HepG2 (cell line): ENCODE measurements around the gene RFXANK. TPM values are rescaled to one million over a fixed set of nuclear protein-coding genes. Genes with fewer than 3 reads are reported as not detected.

Experiments used
- ATAC-seq: fragments of 200-7000 bp; cut with Tn5 transposase; 3 replicates; pipeline ENCODE4 v1.9.1; 2020; ENCODE audit warnings: mild to moderate bottlenecking, moderate library complexity
- BruUV-seq: library from RNA; stranded (reverse); fragments of 400-500 nt; replicated peaks from 2 replicates; lab custom pipeline; 2021; lab: Mats Ljungman, UMichigan
- CTCF ChIA-PET: fragments of 300-600 bp; formaldehyde crosslinking; extraction: SDS; loops from one replicate; lab custom pipeline; 2021; ENCODE audit warnings: low total read pairs, inconsistent platforms, low intra/inter-chr PET ratio; lab: Yijun Ruan, JAX
- POLR2A ChIA-PET: fragments of 350-600 bp; sonication (Branson Sonifier 250); formaldehyde crosslinking; loops from one replicate; lab custom pipeline; 2020; ENCODE audit warnings: antibody characterized with exemption, inconsistent platforms; lab: Yijun Ruan, JAX
- DNase-seq: peaks from one replicate; pipeline ENCODE4 v3.0.0-alpha.2; 2015; ENCODE audit warnings: low spot score
- FAIRE-seq: peaks from 3 replicates; lab custom pipeline; 2011; peaks lifted over from hg19 to GRCh38; lab: Jason Lieb, UNC
- H2AFZ ChIP-seq: one replicate; pipeline ENCODE4 v1.6.1; 2011; ENCODE audit warnings: low read length, inconsistent platforms
- H3K27ac ChIP-seq: fragments of 300-600 bp; 3 replicates; pipeline ENCODE4 v1.8.0; 2011; ENCODE audit warnings: mixed run types, mild to moderate bottlenecking, mixed read lengths, low read length, inconsistent platforms; ENCODE audit not compliant: insufficient read depth; ENCODE audit errors: extremely low read length
- H3K27me3 ChIP-seq, 2 experiments: fragments of 200-600 bp in 1 of 2; 2 replicates in 1 of 2; 3 replicates in 1 of 2; pipeline versions ENCODE4 v1.6.0 to v1.8.0; 2011; ENCODE audit warnings: low read length in 2 of 2, mild to moderate bottlenecking in 2 of 2, moderate library complexity in 2 of 2, inconsistent platforms in 1 of 2; ENCODE audit not compliant: insufficient read depth in 2 of 2, control insufficient read depth in 1 of 2
- H3K36me3 ChIP-seq, 2 experiments: fragments of 200-600 bp in 1 of 2; replicated peaks in 1 of 2; 2 replicates in 1 of 2; 3 replicates in 1 of 2; pipeline versions ENCODE4 v1.5.1 to v1.8.0; 2011; ENCODE audit warnings: low read length in 2 of 2, inconsistent platforms in 1 of 2; ENCODE audit not compliant: insufficient read depth in 2 of 2, control insufficient read depth in 1 of 2
- H3K4me1 ChIP-seq: 2 replicates; pipeline ENCODE4 v1.5.1; 2012; ENCODE audit warnings: low read length, inconsistent platforms; ENCODE audit not compliant: insufficient read depth
- H3K4me2 ChIP-seq: 2 replicates; pipeline ENCODE4 v1.6.0; 2011; ENCODE audit warnings: low read depth, low read length, inconsistent platforms
- H3K4me3 ChIP-seq, 3 experiments: fragments of 200-600 bp in 1 of 3; sonication (generic), shearing (Covaris generic) in 1 of 3; replicated peaks in 1 of 3; 2 replicates each; pipeline ENCODE4 v1.5.1; 2011 to 2016; ENCODE audit warnings: low read length in 3 of 3, inconsistent platforms in 2 of 3, low read depth in 2 of 3, mild to moderate bottlenecking in 2 of 3, control low read depth in 1 of 3, mixed read lengths in 1 of 3; ENCODE audit not compliant: insufficient read depth in 1 of 3
- H3K79me2 ChIP-seq: one replicate; pipeline ENCODE4 v1.6.1; 2011; ENCODE audit warnings: low read length, inconsistent platforms; ENCODE audit not compliant: insufficient read depth
- H3K9ac ChIP-seq: 2 replicates; pipeline ENCODE4 v1.6.0; 2011; ENCODE audit warnings: mild to moderate bottlenecking, low read depth, low read length, inconsistent platforms; ENCODE audit not compliant: insufficient read depth
- H3K9me3 ChIP-seq: 2 replicates; pipeline ENCODE4 v1.5.1; 2012; ENCODE audit warnings: mild to moderate bottlenecking, low read length
- H4K20me1 ChIP-seq: 2 replicates; pipeline ENCODE4 v1.6.0; 2011; ENCODE audit warnings: inconsistent platforms, mild to moderate bottlenecking, low read length, moderate library complexity; ENCODE audit not compliant: insufficient read depth
- ARNT ChIP-seq: fragments of 450-650 bp; IDR thresholded peaks from 2 replicates; pipeline ENCODE4 v1.6.1; 2017
- CBX1 ChIP-seq: IDR thresholded peaks from one replicate; pipeline ENCODE4 v1.6.1; 2016; ENCODE audit warnings: antibody characterized with exemption, low read depth
- DDIT3 ChIP-seq: sonication (generic); formaldehyde crosslinking; IDR thresholded peaks from 2 replicates; pipeline ENCODE4 v1.4.0; 2020; ENCODE audit warnings: mild to moderate bottlenecking, missing genetic modification reagents
- DR1 ChIP-seq: sonication (generic); formaldehyde crosslinking; IDR thresholded peaks from 2 replicates; pipeline ENCODE4 v1.8.0; 2021; ENCODE audit warnings: mild to moderate bottlenecking, missing genetic modification reagents, inconsistent platforms
- KDM5A ChIP-seq: fragments of 200-600 bp; sonication (generic); IDR thresholded peaks from 2 replicates; pipeline ENCODE4 v1.7.0; 2018; ENCODE audit warnings: antibody characterized with exemption, mild to moderate bottlenecking, low read length, borderline replicate concordance
- MAFF ChIP-seq: IDR thresholded peaks from 2 replicates; pipeline ENCODE4 v1.6.1; 2011; ENCODE audit warnings: low read depth, low read length, improper control_type of control experiment
- SATB2 ChIP-seq: sonication (generic); formaldehyde crosslinking; IDR thresholded peaks from 2 replicates; pipeline ENCODE4 v1.5.0; 2020; ENCODE audit warnings: missing genetic modification reagents
- TBX3 ChIP-seq: fragments of 450-650 bp; IDR thresholded peaks from 2 replicates; pipeline ENCODE4 v1.6.1; 2017; ENCODE audit warnings: antibody characterized with exemption, mild to moderate bottlenecking, inconsistent platforms, borderline replicate concordance
- TFDP2 ChIP-seq: sonication (generic); formaldehyde crosslinking; IDR thresholded peaks from 2 replicates; pipeline ENCODE4 v1.4.0; 2020; ENCODE audit warnings: missing genetic modification reagents
- TGIF2 ChIP-seq: IDR thresholded peaks from 2 replicates; pipeline ENCODE4 v1.6.1; 2016; ENCODE audit warnings: control low read depth, missing compliant biosample characterization
- ZNF652 ChIP-seq: IDR thresholded peaks from 2 replicates; pipeline ENCODE4 v1.6.1; 2016; ENCODE audit warnings: low read depth, borderline replicate concordance
- ZNF788 ChIP-seq: sonication (generic); formaldehyde crosslinking; IDR thresholded peaks from 2 replicates; pipeline ENCODE4 v1.5.0; 2020; ENCODE audit warnings: mild to moderate bottlenecking, missing genetic modification reagents, borderline replicate concordance
- WGBS: methylation state at CpG from one replicate; pipeline ENCODE4 v1.1.6; 2017; ENCODE audit warnings: low lambda C conversion rate; 5-methylcytosine and 5-hydroxymethylcytosine counted together
- in situ Hi-C: cut with HindIII; loops from 2 replicates; pipeline ENCODE4 v1.10.0; 2017; ENCODE audit warnings: low pct_unique_long_range_greater_than_20kb; ENCODE audit not compliant: extremely low pct_ligation_motif_present
- intact Hi-C: fragments of 100-400 bp; cut with micrococcal nuclease; formaldehyde crosslinking; loops from one replicate; pipeline ENCODE4 v1.10.0; 2022; ENCODE audit not compliant: unreplicated experiment
- polyA plus RNA-seq, 8 experiments: library from polyadenylated mRNA; depleted of rRNA in 3 of 8; stranded (reverse) in 7 of 8; unstranded in 1 of 8; fragments of >200 nt; fragmentation: Illumina TruSeq in 4 of 8; extraction: Trizol in 4 of 8; gene quantifications; 2 replicates each; pipeline versions ENCODE4 v1.2.1 to v1.2.3, GENCODE V29; 2011 to 2016; ENCODE audit warnings: low read depth in 4 of 8, missing spikeins in 1 of 8, mixed read lengths in 1 of 8; ENCODE audit not compliant: insufficient read depth in 1 of 8
- total RNA-seq, 5 experiments: library from RNA; depleted of rRNA; stranded (reverse); fragments of >200 nt; fragmentation: Illumina TruSeq; extraction: Trizol; gene quantifications; 2 replicates each; pipeline ENCODE4 v1.2.3, GENCODE V29; 2016; ENCODE audit warnings: low read depth in 1 of 5
- TF ChIP-seq, protein P1 (sequence below): sonication (generic); formaldehyde crosslinking; IDR thresholded peaks from 2 replicates; pipeline ENCODE4 v1.5.0; 2020; ENCODE audit warnings: missing genetic modification reagents
- TF ChIP-seq, protein P2 (sequence below), 2 experiments: sonication (generic) in 1 of 2; formaldehyde crosslinking in 1 of 2; IDR thresholded peaks; 2 replicates each; pipeline versions ENCODE4 v1.5.1 to v1.6.1; 2011 to 2020; ENCODE audit warnings: borderline replicate concordance in 1 of 2, low read depth in 1 of 2, low read length in 1 of 2, mild to moderate bottlenecking in 1 of 2, missing genetic modification reagents in 1 of 2, moderate library complexity in 1 of 2

Gene RFXANK
- total and polyA plus RNA-seq, 2 of the 13 experiments (the other 11 are each of a cell fraction or from before 2014, with no cell fraction given): 49.9 to 80.7 TPM

GRCh38 chr19:19146865-19147264 lies 45.2 kb upstream of the RFXANK start:
- no peaks in the 10 kb centered on the region for H3K9me3 ChIP-seq
- H3K4me3 ChIP-seq: no peak overlapping the region
- H3K4me1 ChIP-seq: no peaks in the 10 kb centered on the region
- in situ Hi-C loops: no loop called here
- ATAC-seq (no peak), FAIRE-seq (no peak), DNase-seq (no peak)
- intact Hi-C loops: loop anchor here (1.0 kb wide), 1 partner anchor 28 kb away; no protein-coding TSS in a partner anchor
- no peak for TF ChIP-seq DR1 (CRISPR knock-in tag)
- no peak for TF ChIP-seq ZNF652 (CRISPR knock-in tag)
- TF ChIP-seq ZNF788 (CRISPR knock-in tag): no peak
- TF ChIP-seq MAFF: no peak
- no peak for TF ChIP-seq SATB2 (CRISPR knock-in tag)
- TF ChIP-seq, protein P1, sequence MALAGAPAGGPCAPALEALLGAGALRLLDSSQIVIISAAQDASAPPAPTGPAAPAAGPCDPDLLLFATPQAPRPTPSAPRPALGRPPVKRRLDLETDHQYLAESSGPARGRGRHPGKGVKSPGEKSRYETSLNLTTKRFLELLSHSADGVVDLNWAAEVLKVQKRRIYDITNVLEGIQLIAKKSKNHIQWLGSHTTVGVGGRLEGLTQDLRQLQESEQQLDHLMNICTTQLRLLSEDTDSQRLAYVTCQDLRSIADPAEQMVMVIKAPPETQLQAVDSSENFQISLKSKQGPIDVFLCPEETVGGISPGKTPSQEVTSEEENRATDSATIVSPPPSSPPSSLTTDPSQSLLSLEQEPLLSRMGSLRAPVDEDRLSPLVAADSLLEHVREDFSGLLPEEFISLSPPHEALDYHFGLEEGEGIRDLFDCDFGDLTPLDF: no peak
- no peak for TF ChIP-seq TGIF2
- no peak for TF ChIP-seq CBX1
- no peak for TF ChIP-seq KDM5A
- TF ChIP-seq TBX3: no peak
- no peak for TF ChIP-seq TFDP2 (CRISPR knock-in tag)
- TF ChIP-seq, protein P2, sequence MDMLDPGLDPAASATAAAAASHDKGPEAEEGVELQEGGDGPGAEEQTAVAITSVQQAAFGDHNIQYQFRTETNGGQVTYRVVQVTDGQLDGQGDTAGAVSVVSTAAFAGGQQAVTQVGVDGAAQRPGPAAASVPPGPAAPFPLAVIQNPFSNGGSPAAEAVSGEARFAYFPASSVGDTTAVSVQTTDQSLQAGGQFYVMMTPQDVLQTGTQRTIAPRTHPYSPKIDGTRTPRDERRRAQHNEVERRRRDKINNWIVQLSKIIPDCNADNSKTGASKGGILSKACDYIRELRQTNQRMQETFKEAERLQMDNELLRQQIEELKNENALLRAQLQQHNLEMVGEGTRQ (IDR thresholded peaks at IDR 0.05; ENCODE audit: low read depth, low read length): no peak
- TF ChIP-seq, protein P2 (CRISPR knock-in tag; IDR thresholded peaks at IDR 0.05; ENCODE audit: borderline replicate concordance): no peak
- no peak for TF ChIP-seq DDIT3
- no peak for TF ChIP-seq ARNT
- H2AFZ ChIP-seq: no peak overlapping the region
- no peak overlapping the region for H3K4me2 ChIP-seq
- BruUV-seq: no TSS peak
- ChIA-PET CTCF (interaction anchor here (5.0 kb wide), 1 partner anchor 28 kb away, joined by 88 read pairs; no protein-coding TSS in a partner anchor), POLR2A (no interaction called here)
- no peaks in the 10 kb centered on the region for H3K27me3 ChIP-seq
- H3K36me3 ChIP-seq: peaks cover 2 to 11% of the 10 kb centered on the region in 2 experiments; a peak in 3 of 5 replicates
- WGBS: 100% methylated on average over 4 of the region's 7 CpGs
- no peak overlapping the region for H3K27ac ChIP-seq
- no peak overlapping the region for H3K9ac ChIP-seq
- H4K20me1 ChIP-seq: no peaks in the 10 kb centered on the region
- H3K79me2 ChIP-seq: no peaks in the 10 kb centered on the region
